ENCODE measurements around the gene GSTA5.

- TF ChIP-seq CTCF (IDR thresholded peaks at IDR 0.05; ENCODE audit: control extremely low read depth in 1 of 3, insufficient read depth in 1 of 3, low read depth in 1 of 3, low read length in 3 of 3) (no peak), TAF1 (IDR thresholded peaks at IDR 0.05; ENCODE audit: low read depth, low read length) (no peak), KDM1A (IDR thresholded peaks at IDR 0.05; ENCODE audit: borderline replicate concordance, low read length) (no peak), MAFK (IDR thresholded peaks at IDR 0.05; ENCODE audit: low read depth, low read length) (no peak), EP300 (IDR thresholded peaks at IDR 0.05; ENCODE audit: borderline replicate concordance in 1 of 2, low read depth in 2 of 2, low read length in 2 of 2) (no peak), CREB1 (IDR thresholded peaks at IDR 0.05) (no peak), RAD21 (IDR thresholded peaks at IDR 0.05 in 1 of 2, conservative IDR thresholded peaks at IDR 0.05 in 1 of 2; ENCODE audit: low read depth in 2 of 2, low read length in 2 of 2) (no peak)
Measured at GRCh38 chr6:52887910-52888524, 47.4 kb upstream of the GSTA5 start.
